GM12878 (cell line): Measurements from ENCODE around the gene CCDC28A. TPM values are rescaled to one million over a fixed set of nuclear protein-coding genes. Genes with fewer than 3 reads are reported as not detected.

Experiments
- ATAC-seq: fragments of 200-7000 bp; cut with Tn5 transposase; 3 replicates; pipeline ENCODE4 v1.9.1; 2020; ENCODE audit warnings: mild to moderate bottlenecking, moderate library complexity
- BruUV-seq: library from RNA; stranded (reverse); fragments of 400-500 nt; replicated peaks from 2 replicates; lab custom pipeline; 2021; lab: Mats Ljungman, UMichigan
- CTCF ChIA-PET: fragments of 300-600 bp; sonication (Branson Sonifier 250); formaldehyde crosslinking; extraction: SDS; loops from one replicate; lab custom pipeline; 2021; ENCODE audit warnings: inconsistent platforms; lab: Yijun Ruan, JAX
- POLR2A ChIA-PET: fragments of 350-600 bp; formaldehyde crosslinking; extraction: SDS; loops from one replicate; lab custom pipeline; 2021; ENCODE audit warnings: inconsistent platforms; lab: Charles Lee
- RAD21 ChIA-PET: fragments of 300-600 bp; sonication (Branson Sonifier 250); formaldehyde crosslinking; loops from one replicate; lab custom pipeline; 2023; ENCODE audit warnings: antibody characterized with exemption; ENCODE audit not compliant: unreplicated experiment; lab: Charles Lee
- SMC1A ChIA-PET: fragments of 300-600 bp; sonication (Branson Sonifier 250); formaldehyde crosslinking; loops from one replicate; lab custom pipeline; 2023; ENCODE audit not compliant: unreplicated experiment, uncharacterized antibody; lab: Charles Lee
- DNase-seq: peaks from one replicate; pipeline ENCODE4 v3.0.0-alpha.2; 2011; ENCODE audit warnings: low read depth, low spot score
- FAIRE-seq: peaks from 3 replicates; lab custom pipeline; 2011; peaks lifted over from hg19 to GRCh38; lab: Jason Lieb, UNC
- H2AFZ ChIP-seq: 2 replicates; pipeline ENCODE4 v1.6.0; 2011; ENCODE audit warnings: low read depth, low read length, control low read depth; ENCODE audit not compliant: control insufficient read depth
- H3K27ac ChIP-seq: 2 replicates; pipeline ENCODE4 v1.5.1; 2011; ENCODE audit warnings: control low read depth; ENCODE audit not compliant: control insufficient read depth, insufficient read depth
- H3K27me3 ChIP-seq, 2 experiments: replicated peaks in 1 of 2; 2 replicates each; pipeline versions ENCODE4 v1.6.0 to v1.6.1; 2011; ENCODE audit warnings: low read length in 1 of 2; ENCODE audit not compliant: control insufficient read depth in 2 of 2, insufficient read depth in 2 of 2
- H3K36me3 ChIP-seq, 2 experiments: 2 replicates each; pipeline ENCODE4 v1.5.1; 2011; ENCODE audit warnings: low read length in 1 of 2; ENCODE audit not compliant: control insufficient read depth in 2 of 2, insufficient read depth in 2 of 2
- H3K4me1 ChIP-seq: 2 replicates; pipeline ENCODE4 v1.6.1; 2011; ENCODE audit warnings: mild to moderate bottlenecking, low read length, moderate library complexity, mixed read lengths; ENCODE audit not compliant: control insufficient read depth, insufficient read depth
- H3K4me2 ChIP-seq: 2 replicates; pipeline ENCODE4 v1.6.0; 2011; ENCODE audit warnings: control low read depth; ENCODE audit not compliant: control insufficient read depth, insufficient read depth
- H3K4me3 ChIP-seq: fragments of 200-600 bp; sonication (generic); 2 replicates; pipeline ENCODE4 v1.5.1; 2016
- H3K79me2 ChIP-seq: 2 replicates; pipeline ENCODE4 v1.6.0; 2011; ENCODE audit warnings: low read length; ENCODE audit not compliant: control insufficient read depth, insufficient read depth
- H3K9ac ChIP-seq: 2 replicates; pipeline ENCODE4 v1.8.0; 2011; ENCODE audit warnings: low read length, control low read depth, mixed read lengths; ENCODE audit not compliant: control insufficient read depth, insufficient read depth
- H3K9me3 ChIP-seq: replicated peaks from 3 replicates; pipeline ENCODE4 v1.5.1; 2011; ENCODE audit warnings: mild to moderate bottlenecking, low read length; ENCODE audit not compliant: control insufficient read depth, insufficient read depth
- H4K20me1 ChIP-seq: 2 replicates; pipeline ENCODE4 v1.6.0; 2011; ENCODE audit not compliant: control insufficient read depth, insufficient read depth
- CBX3 ChIP-seq: fragments of 200-600 bp; sonication (generic); IDR thresholded peaks from 2 replicates; pipeline ENCODE4 v1.6.1; 2016; ENCODE audit warnings: low read depth, borderline replicate concordance
- EP300 ChIP-seq, 2 experiments: fragments of 150-350 bp in 1 of 2; IDR thresholded peaks; 2 replicates each; pipeline ENCODE4 v1.6.1; 2011 to 2012; ENCODE audit warnings: low read depth in 2 of 2, low read length in 2 of 2, borderline replicate concordance in 1 of 2, improper control_type of control experiment in 1 of 2, inconsistent platforms in 1 of 2; ENCODE audit not compliant: control insufficient read depth in 1 of 2
- TCF3 ChIP-seq: IDR thresholded peaks from 2 replicates; pipeline ENCODE4 v1.6.1; 2012; ENCODE audit warnings: low read depth, mild to moderate bottlenecking, low read length, borderline replicate concordance; ENCODE audit not compliant: insufficient read depth
- ZNF687 ChIP-seq: fragments of 450-650 bp; IDR thresholded peaks from 2 replicates; pipeline ENCODE4 v1.6.1; 2017; ENCODE audit warnings: mild to moderate bottlenecking, moderate library complexity
- WGBS: methylation state at CpG from one replicate; pipeline ENCODE4 v1.1.6; 2016; ENCODE audit warnings: low lambda C conversion rate; ENCODE audit not compliant: insufficient replicate concordance, insufficient coverage; ENCODE audit errors: missing lambda C conversion rate; 5-methylcytosine and 5-hydroxymethylcytosine counted together
- in situ Hi-C: fragments of 300-500 bp; cut with MboI; formaldehyde crosslinking; loops from 9 replicates; pipeline ENCODE4 v1.14.3; 2018; ENCODE audit warnings: mixed read lengths
- intact Hi-C: fragments of 100-400 bp; cut with micrococcal nuclease; formaldehyde crosslinking; loops from one replicate; pipeline ENCODE4 v1.14.2; 2022; ENCODE audit not compliant: unreplicated experiment
- polyA plus RNA-seq, 11 experiments: library from polyadenylated mRNA; depleted of rRNA in 4 of 11; unstranded in 6 of 11; stranded (reverse) in 5 of 11; fragments of >200 nt; fragmentation: Nextera tagmentation in 4 of 11; fragmentation: Illumina TruSeq in 1 of 11; extraction: Ambion mirVana in 4 of 11; extraction: Trizol in 1 of 11; gene quantifications; 1 replicate in 1 of 11; 2 replicates in 10 of 11; pipeline versions ENCODE4 v1.2.1 to v1.2.3, GENCODE V29; 2011 to 2016; ENCODE audit warnings: inconsistent platforms in 2 of 11, missing spikeins in 2 of 11, low read depth in 1 of 11
- total RNA-seq, 4 experiments: library from RNA; depleted of rRNA in 3 of 4; stranded (reverse); fragments of >200 nt in 3 of 4; fragmentation: Illumina TruSeq in 1 of 4; extraction: Trizol in 1 of 4; gene quantifications; 2 replicates each; pipeline versions ENCODE4 v1.2.1 to v1.2.3, GENCODE V29; 2013 to 2021

Gene CCDC28A
- total and polyA plus RNA-seq, 10 of the 15 experiments (the other 5 are each of a cell fraction or from before 2014, with no cell fraction given): 13.5 to 38.8 (median 19.2) TPM

DNA sequence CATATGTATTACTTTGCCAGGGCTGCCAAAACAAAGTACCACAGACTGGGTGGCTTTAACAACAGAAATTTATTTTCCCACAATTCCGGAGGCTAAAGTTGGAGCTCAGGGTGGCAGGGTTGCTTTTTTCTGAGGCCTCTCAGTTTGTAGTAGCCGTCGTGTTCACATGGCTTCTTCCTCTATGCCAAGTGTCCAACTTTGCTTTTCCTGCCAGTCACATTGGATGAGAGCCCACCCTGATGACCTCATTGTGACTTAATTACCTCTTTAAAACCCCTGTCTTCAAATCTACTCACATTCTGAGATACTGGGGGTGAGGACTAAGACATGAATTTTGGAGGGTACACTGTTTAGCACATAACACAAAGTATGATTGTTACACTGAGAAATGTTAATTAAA lies 12.4 kb downstream of the CCDC28A start:
- Histone ChIP-seq H3K27ac (no peak overlapping the region), H3K4me2 (no peak overlapping the region), H3K27me3 (no peaks in the 10 kb centered on the region), H3K36me3 (peaks cover 0 to 2% of the 10 kb centered on the region in 2 experiments; a peak in 1 of 4 replicates), H2AFZ (no peak overlapping the region), H3K79me2 (no peaks in the 10 kb centered on the region), H3K9ac (no peak overlapping the region), H3K9me3 (no peaks in the 10 kb centered on the region), H4K20me1 (no peaks in the 10 kb centered on the region), H3K4me1 (no peaks in the 10 kb centered on the region), H3K4me3 (no peak overlapping the region)
- in situ Hi-C loops (no loop called here), intact Hi-C loops (no loop called here)
- WGBS: 92% methylated on average over 3 of the region's 3 CpGs
- ChIA-PET RAD21 (no interaction called here), SMC1A (interaction anchor here (0.7 kb wide), 1 partner anchor 1987 kb away, joined by 3 read pairs; no protein-coding TSS in a partner anchor), CTCF (no interaction called here), POLR2A (no interaction called here)
- BruUV-seq: no TSS peak
- FAIRE-seq: no peak
- ATAC-seq: no peak
- DNase-seq: no peak
- TF ChIP-seq EP300 (IDR thresholded peaks at IDR 0.05; ENCODE audit: borderline replicate concordance in 1 of 2, control insufficient read depth in 1 of 2, low read depth in 2 of 2, low read length in 2 of 2) (no peak), CBX3 (no peak), TCF3 (no peak), ZNF687 (no peak)
